Measurements from ENCODE around the gene ATP2A2. TPM values are rescaled to one million over a fixed set of nuclear protein-coding genes. Genes with fewer than 3 reads are reported as not detected.

ATP2A2 gene
- total RNA-seq, 1 experiment from 2014 or later = 239 TPM

- H3K27ac ChIP-seq (ENCODE audit: low read depth, low read length) = no peak overlapping the region
- TF ChIP-seq, protein P1, sequence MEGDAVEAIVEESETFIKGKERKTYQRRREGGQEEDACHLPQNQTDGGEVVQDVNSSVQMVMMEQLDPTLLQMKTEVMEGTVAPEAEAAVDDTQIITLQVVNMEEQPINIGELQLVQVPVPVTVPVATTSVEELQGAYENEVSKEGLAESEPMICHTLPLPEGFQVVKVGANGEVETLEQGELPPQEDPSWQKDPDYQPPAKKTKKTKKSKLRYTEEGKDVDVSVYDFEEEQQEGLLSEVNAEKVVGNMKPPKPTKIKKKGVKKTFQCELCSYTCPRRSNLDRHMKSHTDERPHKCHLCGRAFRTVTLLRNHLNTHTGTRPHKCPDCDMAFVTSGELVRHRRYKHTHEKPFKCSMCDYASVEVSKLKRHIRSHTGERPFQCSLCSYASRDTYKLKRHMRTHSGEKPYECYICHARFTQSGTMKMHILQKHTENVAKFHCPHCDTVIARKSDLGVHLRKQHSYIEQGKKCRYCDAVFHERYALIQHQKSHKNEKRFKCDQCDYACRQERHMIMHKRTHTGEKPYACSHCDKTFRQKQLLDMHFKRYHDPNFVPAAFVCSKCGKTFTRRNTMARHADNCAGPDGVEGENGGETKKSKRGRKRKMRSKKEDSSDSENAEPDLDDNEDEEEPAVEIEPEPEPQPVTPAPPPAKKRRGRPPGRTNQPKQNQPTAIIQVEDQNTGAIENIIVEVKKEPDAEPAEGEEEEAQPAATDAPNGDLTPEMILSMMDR (IDR thresholded peaks at IDR 0.05 in 2 of 3, conservative IDR thresholded peaks at IDR 0.05 in 1 of 3; ENCODE audit: borderline replicate concordance in 1 of 3, insufficient read depth in 1 of 3, low read depth in 2 of 3, low read length in 2 of 3) = no peak
- TF ChIP-seq SP1 (IDR thresholded peaks at IDR 0.05; ENCODE audit: low read depth) = no peak
- no peak for TF ChIP-seq FOSL1 (IDR thresholded peaks at IDR 0.05; ENCODE audit: low read depth)
- TF ChIP-seq, protein P2, sequence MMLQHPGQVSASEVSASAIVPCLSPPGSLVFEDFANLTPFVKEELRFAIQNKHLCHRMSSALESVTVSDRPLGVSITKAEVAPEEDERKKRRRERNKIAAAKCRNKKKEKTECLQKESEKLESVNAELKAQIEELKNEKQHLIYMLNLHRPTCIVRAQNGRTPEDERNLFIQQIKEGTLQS (IDR thresholded peaks at IDR 0.05) = no peak
- no peak for TF ChIP-seq ZNF274 (IDR thresholded peaks at IDR 0.05; ENCODE audit: low read depth, low read length)
- no peak for TF ChIP-seq TCF7L2 (IDR thresholded peaks at IDR 0.05; ENCODE audit: borderline replicate concordance, extremely low read depth, insufficient read depth, insufficient read length)
- no peak for TF ChIP-seq RAD21 (IDR thresholded peaks at IDR 0.05; ENCODE audit: low read depth)
- TF ChIP-seq JUND (IDR thresholded peaks at IDR 0.05) = no peak
- no peak for TF ChIP-seq REST (IDR thresholded peaks at IDR 0.05; ENCODE audit: low read depth)
- TF ChIP-seq POLR2AphosphoS5 (IDR thresholded peaks at IDR 0.05; ENCODE audit: low read depth, low read length) = no peak
- H4K20me1 ChIP-seq (ENCODE audit: insufficient read depth) = 0 out of 2 replicates have a peak, but pooled peaks cover 7% of the 10 kb centered on the region
- BruUV-seq (replicated peaks) = no TSS peak
- ChIA-PET POLR2A (no interaction called here), CTCF (no interaction called here), RAD21 (ENCODE audit: low non-redundant PET in 1 of 2, low total read pairs in 2 of 2, uncharacterized antibody in 2 of 2, unreplicated experiment in 2 of 2) (no interaction called here)
- H3K9me3 ChIP-seq (ENCODE audit: control insufficient read depth in 1 of 2, insufficient read depth in 1 of 2, low read depth in 1 of 2, low read length in 2 of 2) = no peaks in the 10 kb centered on the region
- peaks cover 71 to 91% of the 10 kb centered on the region in 2 experiments for H3K36me3 ChIP-seq (ENCODE audit: control insufficient read depth in 1 of 2, insufficient read depth in 2 of 2, low read length in 2 of 2)
- intact Hi-C loops (cut with micrococcal nuclease) = no loop called here
- H3K9me2 ChIP-seq (ENCODE audit: insufficient read depth) = no peaks in the 10 kb centered on the region
- no peak overlapping the region for H3K4me2 ChIP-seq (ENCODE audit: low read length)
- DNase-seq (ENCODE audit: low read depth, low spot score) (no peak), ATAC-seq (no peak)
- H3K4me1 ChIP-seq (ENCODE audit: control insufficient read depth in 1 of 2, insufficient read depth in 2 of 2, low read length in 2 of 2) = no peaks in the 10 kb centered on the region
- no peaks in the 10 kb centered on the region for H3K27me3 ChIP-seq (ENCODE audit: insufficient read depth, low read length)
- H3K9ac ChIP-seq (ENCODE audit: low read length) = no peak overlapping the region
- no peak overlapping the region for H2AFZ ChIP-seq (ENCODE audit: low read depth, low read length, poor library complexity, severe bottlenecking)
- H3K4me3 ChIP-seq (replicated peaks in 1 of 2; ENCODE audit: low read depth in 1 of 2, low read length in 2 of 2) = no peak overlapping the region
- peaks cover 28% of the 10 kb centered on the region; the same call in 1 of the 2 replicates for H3K79me2 ChIP-seq (ENCODE audit: insufficient read depth, low read length)
Measured at GRCh38 chr12:110345963-110346362, 64.9 kb downstream of the ATP2A2 start.
